ENCODE measurements around the gene EGR2.

DNA sequence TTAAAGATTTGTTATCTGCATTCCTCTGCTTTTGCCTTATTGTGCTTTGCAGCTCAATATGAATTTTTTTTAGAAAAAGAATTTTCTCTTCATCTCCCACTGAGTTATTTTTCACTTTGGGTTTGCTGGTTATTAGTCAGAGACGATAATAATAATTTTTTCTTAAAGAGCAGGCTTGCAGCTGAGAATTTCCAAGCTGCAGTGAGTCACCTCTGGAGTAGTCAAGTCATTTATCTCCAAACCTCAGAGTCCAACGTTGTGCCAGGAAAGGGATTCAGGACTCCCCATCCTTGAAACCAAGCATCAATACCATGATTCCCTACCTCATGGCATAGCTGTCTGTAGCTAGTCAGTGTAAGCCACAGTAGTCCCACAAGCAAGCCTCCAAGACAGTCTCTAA is 15.2 kb upstream of the EGR2 start:
- TF ChIP-seq NR1H2 (CRISPR knock-in tag; IDR thresholded peaks at IDR 0.05) (no peak), E2F4 (CRISPR knock-in tag; IDR thresholded peaks at IDR 0.05; ENCODE audit: borderline replicate concordance, low read depth) (no peak), ZMAT4 (CRISPR knock-in tag; IDR thresholded peaks at IDR 0.05) (no peak), MLX (CRISPR knock-in tag; IDR thresholded peaks at IDR 0.05) (no peak), ELF4 (CRISPR knock-in tag; IDR thresholded peaks at IDR 0.05; ENCODE audit: low read depth) (no peak), CREB1 (CRISPR knock-in tag; IDR thresholded peaks at IDR 0.05) (no peak), NR3C1 (CRISPR knock-in tag; conservative IDR thresholded peaks at IDR 0.05; ENCODE audit: low read depth) (no peak), TCF7 (CRISPR knock-in tag; IDR thresholded peaks at IDR 0.05; ENCODE audit: low read depth) (no peak), TEAD1 (CRISPR knock-in tag; IDR thresholded peaks at IDR 0.05) (no peak)
- TF ChIP-seq, protein P1, sequence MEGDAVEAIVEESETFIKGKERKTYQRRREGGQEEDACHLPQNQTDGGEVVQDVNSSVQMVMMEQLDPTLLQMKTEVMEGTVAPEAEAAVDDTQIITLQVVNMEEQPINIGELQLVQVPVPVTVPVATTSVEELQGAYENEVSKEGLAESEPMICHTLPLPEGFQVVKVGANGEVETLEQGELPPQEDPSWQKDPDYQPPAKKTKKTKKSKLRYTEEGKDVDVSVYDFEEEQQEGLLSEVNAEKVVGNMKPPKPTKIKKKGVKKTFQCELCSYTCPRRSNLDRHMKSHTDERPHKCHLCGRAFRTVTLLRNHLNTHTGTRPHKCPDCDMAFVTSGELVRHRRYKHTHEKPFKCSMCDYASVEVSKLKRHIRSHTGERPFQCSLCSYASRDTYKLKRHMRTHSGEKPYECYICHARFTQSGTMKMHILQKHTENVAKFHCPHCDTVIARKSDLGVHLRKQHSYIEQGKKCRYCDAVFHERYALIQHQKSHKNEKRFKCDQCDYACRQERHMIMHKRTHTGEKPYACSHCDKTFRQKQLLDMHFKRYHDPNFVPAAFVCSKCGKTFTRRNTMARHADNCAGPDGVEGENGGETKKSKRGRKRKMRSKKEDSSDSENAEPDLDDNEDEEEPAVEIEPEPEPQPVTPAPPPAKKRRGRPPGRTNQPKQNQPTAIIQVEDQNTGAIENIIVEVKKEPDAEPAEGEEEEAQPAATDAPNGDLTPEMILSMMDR (IDR thresholded peaks at IDR 0.05), result no peak
- TF ChIP-seq, protein P2, sequence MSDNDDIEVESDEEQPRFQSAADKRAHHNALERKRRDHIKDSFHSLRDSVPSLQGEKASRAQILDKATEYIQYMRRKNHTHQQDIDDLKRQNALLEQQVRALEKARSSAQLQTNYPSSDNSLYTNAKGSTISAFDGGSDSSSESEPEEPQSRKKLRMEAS (CRISPR knock-in tag; IDR thresholded peaks at IDR 0.05), result no peak
- TF ChIP-seq, protein P3, sequence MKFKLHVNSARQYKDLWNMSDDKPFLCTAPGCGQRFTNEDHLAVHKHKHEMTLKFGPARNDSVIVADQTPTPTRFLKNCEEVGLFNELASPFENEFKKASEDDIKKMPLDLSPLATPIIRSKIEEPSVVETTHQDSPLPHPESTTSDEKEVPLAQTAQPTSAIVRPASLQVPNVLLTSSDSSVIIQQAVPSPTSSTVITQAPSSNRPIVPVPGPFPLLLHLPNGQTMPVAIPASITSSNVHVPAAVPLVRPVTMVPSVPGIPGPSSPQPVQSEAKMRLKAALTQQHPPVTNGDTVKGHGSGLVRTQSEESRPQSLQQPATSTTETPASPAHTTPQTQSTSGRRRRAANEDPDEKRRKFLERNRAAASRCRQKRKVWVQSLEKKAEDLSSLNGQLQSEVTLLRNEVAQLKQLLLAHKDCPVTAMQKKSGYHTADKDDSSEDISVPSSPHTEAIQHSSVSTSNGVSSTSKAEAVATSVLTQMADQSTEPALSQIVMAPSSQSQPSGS (CRISPR knock-in tag; IDR thresholded peaks at IDR 0.05; ENCODE audit: borderline replicate concordance, low read depth), result no peak
